Epithelial cell of prostate (primary cell): ENCODE results near the gene OASL.

Experiments
- DNase-seq: peaks from one replicate; pipeline ENCODE4 v3.0.0-alpha.2; 2011; ENCODE audit warnings: low read depth, low spot score
- H3K27ac ChIP-seq: fragments of 450-650 bp; 2 replicates; pipeline ENCODE4 v1.5.1; 2017; ENCODE audit warnings: mild to moderate bottlenecking

OASL gene

DNA sequence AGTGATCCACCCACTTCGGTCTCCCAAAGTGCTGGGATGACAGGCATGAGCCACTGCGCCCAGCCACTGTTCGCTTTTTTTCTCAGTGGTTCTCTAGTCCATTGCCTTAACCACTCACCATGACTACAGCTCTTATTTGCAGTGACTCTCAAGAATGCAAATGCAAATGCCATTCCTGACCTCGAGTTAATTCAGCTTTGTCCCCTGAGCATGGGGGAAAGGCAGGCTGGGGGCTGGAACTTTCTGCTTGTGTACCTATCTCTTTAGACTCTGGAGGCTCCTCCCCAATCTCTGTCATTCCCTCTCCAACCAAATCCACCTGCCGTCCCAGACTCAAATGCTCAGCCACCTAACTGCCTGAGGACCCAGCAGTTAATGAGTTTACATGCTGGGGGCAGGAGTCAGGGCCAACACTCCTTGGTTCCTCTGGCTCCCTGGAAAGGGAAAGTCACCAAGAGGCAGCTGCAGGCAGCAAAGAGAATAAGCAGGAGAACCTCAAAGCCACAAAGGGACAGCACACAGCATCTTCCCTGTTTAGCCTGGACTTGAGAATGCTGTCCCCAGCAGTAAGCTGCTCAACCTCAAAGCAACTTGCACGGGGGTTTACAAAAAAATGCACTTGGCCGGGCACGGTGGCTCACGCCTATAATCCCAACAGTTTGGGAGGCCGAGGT is 66.0 kb downstream of the OASL start:
- no peak overlapping the region for H3K27ac ChIP-seq
- no peak for DNase-seq

DNA sequence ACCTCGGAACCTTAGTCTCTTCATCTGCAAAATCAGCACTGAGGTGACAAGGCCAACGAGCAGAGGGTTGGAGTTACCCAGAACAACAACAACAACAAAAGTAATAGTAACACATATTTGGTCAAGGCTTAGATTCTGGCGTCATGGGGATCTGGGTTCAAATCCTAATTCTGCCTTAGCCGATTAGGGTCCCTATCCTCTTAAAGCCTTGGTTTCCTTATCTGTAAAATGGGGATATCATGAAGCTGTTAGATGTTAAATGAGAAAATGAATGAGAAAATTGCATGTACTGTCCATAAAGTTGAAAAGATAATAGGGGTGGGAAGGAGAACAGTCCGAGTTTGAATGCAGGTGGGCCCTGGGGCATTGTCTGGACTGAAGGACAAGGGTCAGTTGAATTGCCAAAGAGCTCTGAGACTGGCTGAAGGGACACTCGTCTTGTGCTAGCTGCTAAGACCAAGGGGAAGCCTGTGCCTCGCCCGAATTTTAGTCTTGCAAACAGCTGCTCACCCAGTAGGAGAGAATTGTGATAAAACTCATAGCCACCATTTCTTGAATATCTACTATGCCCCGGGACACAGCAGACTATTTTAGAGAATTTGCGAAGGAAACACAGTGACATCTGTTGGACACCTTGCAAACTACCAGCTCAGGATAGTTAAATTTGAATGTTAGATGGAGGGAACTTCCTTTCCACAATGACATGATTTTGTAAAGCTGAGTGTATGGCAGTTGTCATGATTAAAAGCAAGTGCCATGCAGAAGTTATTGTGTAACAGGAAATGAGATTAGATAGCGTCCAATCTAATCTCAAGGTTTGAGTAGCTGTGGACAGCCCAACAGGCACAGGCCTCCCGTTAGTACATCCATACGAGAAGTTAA is 67.5 kb downstream of the OASL start:
- no peak for DNase-seq
- no peak overlapping the region for H3K27ac ChIP-seq

DNA sequence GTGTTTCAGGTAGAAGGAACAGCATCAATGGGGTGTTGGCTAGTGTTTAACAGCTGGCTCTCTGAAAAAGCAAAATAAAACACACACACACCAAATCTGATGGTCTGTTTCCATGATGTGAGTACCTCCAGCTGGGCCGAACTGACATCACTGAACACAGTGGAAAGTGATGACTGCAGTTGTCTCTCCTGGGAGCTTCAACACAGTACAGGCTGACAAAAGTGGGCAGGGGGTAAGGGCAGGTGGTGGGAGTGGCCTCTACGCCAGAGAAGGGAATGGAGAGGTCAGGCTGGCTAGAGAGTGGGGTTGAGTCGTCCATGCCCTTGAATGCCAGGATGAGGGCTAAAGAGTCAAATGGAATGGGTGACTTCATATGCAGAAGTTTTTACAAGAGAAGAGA is 68.7 kb downstream of the OASL start:
- DNase-seq, result no peak
- no peak overlapping the region for H3K27ac ChIP-seq
